H1 (cell line): Measurements from ENCODE around the gene TAS1R1. TPM values are rescaled to one million over a fixed set of nuclear protein-coding genes. Genes with fewer than 3 reads are reported as not detected.

ENCODE experiments used
- CTCF ChIA-PET: fragments of 300-600 bp; sonication (Branson Sonifier 250); formaldehyde crosslinking; loops from one replicate; lab custom pipeline; 2021; ENCODE audit not compliant: partially characterized antibody; lab: Charles Lee
- POLR2A ChIA-PET: fragments of 300-600 bp; sonication (Branson Sonifier 250); formaldehyde crosslinking; loops from one replicate; lab custom pipeline; 2021; ENCODE audit warnings: inconsistent platforms; ENCODE audit not compliant: partially characterized antibody; lab: Charles Lee
- DNase-seq, 2 experiments: peaks; one replicate each; pipeline versions ENCODE4 v3.0.0 to v3.0.0-alpha.2; 2010 to 2022; ENCODE audit warnings: low spot score in 2 of 2, low read depth in 1 of 2, mixed read lengths in 1 of 2
- FAIRE-seq: peaks from 2 replicates; lab custom pipeline; 2011; peaks lifted over from hg19 to GRCh38; lab: Jason Lieb, UNC
- H2AFZ ChIP-seq: 2 replicates; pipeline ENCODE4 v1.8.1; 2012; ENCODE audit warnings: low read length, inconsistent platforms
- H2AK5ac ChIP-seq: 2 replicates; pipeline ENCODE4 v1.6.1; 2013; ENCODE audit warnings: low read depth, low read length
- H2BK120ac ChIP-seq: replicated peaks from 2 replicates; pipeline ENCODE3; 2013; ENCODE audit warnings: low read depth, low read length, inconsistent platforms
- H2BK12ac ChIP-seq: 2 replicates; pipeline ENCODE4 v1.6.1; 2013; ENCODE audit warnings: low read depth, low read length
- H2BK15ac ChIP-seq: 2 replicates; pipeline ENCODE4 v1.6.1; 2013; ENCODE audit warnings: low read length
- H2BK20ac ChIP-seq: 2 replicates; pipeline ENCODE4 v1.6.1; 2013; ENCODE audit warnings: low read length
- H2BK5ac ChIP-seq: 2 replicates; pipeline ENCODE4 v1.6.1; 2013; ENCODE audit warnings: low read depth, low read length
- H3K14ac ChIP-seq: 2 replicates; pipeline ENCODE4 v1.6.1; 2013; ENCODE audit warnings: inconsistent platforms; ENCODE audit not compliant: insufficient read length
- H3K18ac ChIP-seq: 2 replicates; pipeline ENCODE4 v1.6.1; 2013; ENCODE audit warnings: low read length; ENCODE audit errors: extremely low read depth
- H3K23ac ChIP-seq: 2 replicates; pipeline ENCODE4 v1.6.1; 2013; ENCODE audit warnings: inconsistent platforms; ENCODE audit not compliant: insufficient read length
- H3K23me2 ChIP-seq: 2 replicates; pipeline ENCODE4 v1.6.1; 2013; ENCODE audit warnings: low read depth, low read length
- H3K27ac ChIP-seq: 2 replicates; pipeline ENCODE4 v1.6.1; 2011; ENCODE audit warnings: low read depth, low read length, inconsistent platforms
- H3K27me3 ChIP-seq, 4 experiments: replicated peaks in 1 of 4; 1 replicate in 1 of 4; 2 replicates in 3 of 4; pipeline versions ENCODE4 v1.6.1 to v1.8.1; 2011 to 2013; ENCODE audit warnings: low read length in 3 of 4, mild to moderate bottlenecking in 3 of 4, inconsistent platforms in 2 of 4, mixed read lengths in 2 of 4, moderate library complexity in 1 of 4; ENCODE audit not compliant: control insufficient read depth in 3 of 4, insufficient read depth in 3 of 4; ENCODE audit errors: extremely low read depth in 1 of 4
- H3K36me3 ChIP-seq, 4 experiments: 2 replicates each; pipeline versions ENCODE4 v1.6.1 to v1.8.1; 2011 to 2013; ENCODE audit warnings: mild to moderate bottlenecking in 4 of 4, low read length in 3 of 4, moderate library complexity in 2 of 4, control low read depth in 1 of 4, inconsistent platforms in 1 of 4; ENCODE audit not compliant: insufficient read depth in 4 of 4, control insufficient read depth in 2 of 4
- H3K4ac ChIP-seq: replicated peaks from 2 replicates; pipeline ENCODE3; 2013; ENCODE audit warnings: low read length, low read depth, mixed read lengths, inconsistent platforms; ENCODE audit not compliant: insufficient read length
- H3K4me1 ChIP-seq, 4 experiments: replicated peaks in 1 of 4; 1 replicate in 1 of 4; 2 replicates in 3 of 4; pipeline versions ENCODE4 v1.6.1 to v1.8.1; 2011 to 2013; ENCODE audit warnings: low read length in 3 of 4, inconsistent platforms in 2 of 4, mixed read lengths in 1 of 4; ENCODE audit not compliant: insufficient read depth in 4 of 4, control insufficient read depth in 3 of 4
- H3K4me2 ChIP-seq, 2 experiments: 2 replicates each; pipeline versions ENCODE4 v1.6.1 to v1.8.1; 2011 to 2013; ENCODE audit warnings: low read depth in 2 of 2, low read length in 2 of 2, control low read depth in 1 of 2, inconsistent platforms in 1 of 2, mild to moderate bottlenecking in 1 of 2; ENCODE audit not compliant: insufficient read depth in 1 of 2
- H3K4me3 ChIP-seq, 4 experiments: fragments of 200-600, 300-600 bp in 1 of 4; sonication (generic), shearing (Covaris generic), sonication (Bioruptor Twin) in 1 of 4; 2 replicates each; pipeline versions ENCODE4 v1.5.1 to v1.8.1; 2011 to 2016; ENCODE audit warnings: low read length in 4 of 4, low read depth in 3 of 4, control low read depth in 2 of 4, inconsistent platforms in 2 of 4, mild to moderate bottlenecking in 2 of 4, mixed read lengths in 1 of 4, moderate library complexity in 1 of 4; ENCODE audit not compliant: insufficient read depth in 2 of 4; ENCODE audit errors: extremely low read depth in 1 of 4
- H3K56ac ChIP-seq: replicated peaks from 2 replicates; pipeline ENCODE3; 2013; ENCODE audit warnings: low read depth, mild to moderate bottlenecking, mixed read lengths, low read length, inconsistent platforms; ENCODE audit not compliant: insufficient read length
- H3K79me1 ChIP-seq: 2 replicates; pipeline ENCODE4 v1.6.1; 2013; ENCODE audit warnings: low read depth, low read length, control low read depth
- H3K79me2 ChIP-seq, 2 experiments: 2 replicates each; pipeline versions ENCODE4 v1.6.1 to v1.8.1; 2012 to 2013; ENCODE audit warnings: low read length in 2 of 2, mild to moderate bottlenecking in 2 of 2, inconsistent platforms in 1 of 2; ENCODE audit not compliant: insufficient read depth in 2 of 2, control insufficient read depth in 1 of 2
- H3K9ac ChIP-seq, 4 experiments: replicated peaks in 1 of 4; 1 replicate in 1 of 4; 2 replicates in 3 of 4; pipeline versions ENCODE4 v1.6.1 to v1.8.1; 2011 to 2013; ENCODE audit warnings: low read depth in 3 of 4, low read length in 3 of 4, control low read depth in 2 of 4, mild to moderate bottlenecking in 2 of 4, moderate library complexity in 2 of 4, inconsistent platforms in 1 of 4; ENCODE audit errors: extremely low read depth in 1 of 4
- H3K9me3 ChIP-seq, 2 experiments: 2 replicates each; pipeline versions ENCODE4 v1.6.1 to v1.8.1; 2012 to 2013; ENCODE audit warnings: mild to moderate bottlenecking in 2 of 2, moderate library complexity in 2 of 2, control low read depth in 1 of 2, inconsistent platforms in 1 of 2, low read depth in 1 of 2, low read length in 1 of 2, mixed read lengths in 1 of 2; ENCODE audit not compliant: insufficient read depth in 2 of 2
- H4K20me1 ChIP-seq, 2 experiments: replicated peaks in 1 of 2; 2 replicates each; pipeline versions ENCODE3 to v1.8.1; 2011 to 2013; ENCODE audit warnings: inconsistent platforms in 2 of 2, low read length in 2 of 2, mild to moderate bottlenecking in 1 of 2; ENCODE audit not compliant: insufficient read depth in 2 of 2, control insufficient read depth in 1 of 2
- H4K5ac ChIP-seq: 2 replicates; pipeline ENCODE4 v1.6.1; 2013; ENCODE audit warnings: low read length, low read depth, mixed read lengths, inconsistent platforms; ENCODE audit not compliant: insufficient read length
- H4K8ac ChIP-seq: 2 replicates; pipeline ENCODE4 v1.8.0; 2013; ENCODE audit warnings: mild to moderate bottlenecking, moderate library complexity, low read length, inconsistent platforms; ENCODE audit not compliant: insufficient read depth; ENCODE audit errors: extremely low read depth
- H4K91ac ChIP-seq: replicated peaks from 2 replicates; pipeline ENCODE3; 2013; ENCODE audit warnings: low read length, mixed read lengths, inconsistent platforms; ENCODE audit not compliant: insufficient read length
- ASH2L ChIP-seq: fragments of 200-600, 300-600 bp; sonication (generic); IDR thresholded peaks from one replicate; pipeline ENCODE4 v1.7.1; 2017; ENCODE audit warnings: low read length
- CEBPB ChIP-seq: IDR thresholded peaks from 2 replicates; pipeline ENCODE4 v1.6.1; 2012; ENCODE audit warnings: low read depth, low read length
- CHD1 ChIP-seq: IDR thresholded peaks from 2 replicates; pipeline ENCODE4 v1.6.1; 2012; ENCODE audit warnings: low read depth, low read length, improper control_type of control experiment
- EZH2 ChIP-seq: fragments of 200-600 bp; sonication (generic); IDR thresholded peaks from 2 replicates; pipeline ENCODE4 v1.7.1; 2012; ENCODE audit warnings: low read depth, mild to moderate bottlenecking, moderate library complexity, low read length, inconsistent platforms; ENCODE audit not compliant: severe bottlenecking
- RBBP5 ChIP-seq: IDR thresholded peaks from 2 replicates; pipeline ENCODE4 v1.7.1; 2012; ENCODE audit warnings: low read depth, mild to moderate bottlenecking, inconsistent platforms, low read length, moderate library complexity, borderline replicate concordance
- SIX5 ChIP-seq: IDR thresholded peaks from 2 replicates; pipeline ENCODE4 v1.6.1; 2011; ENCODE audit warnings: mild to moderate bottlenecking, low read depth, low read length
- SP1 ChIP-seq: IDR thresholded peaks from 2 replicates; pipeline ENCODE4 v1.6.1; 2011; ENCODE audit warnings: low read depth, low read length
- TAF1 ChIP-seq: IDR thresholded peaks from 2 replicates; pipeline ENCODE4 v1.6.1; 2011; ENCODE audit warnings: mild to moderate bottlenecking, low read depth, low read length
- WGBS, 2 experiments: shearing (Covaris generic) in 1 of 2; methylation state at CpG; one replicate each; pipeline versions ENCODE4 v1.1.6 to v1.1.7; 2013 to 2015; ENCODE audit warnings: low lambda C conversion rate in 2 of 2, mixed read lengths in 2 of 2, inconsistent platforms in 1 of 2, low coverage in 1 of 2, missing lambda C conversion rate in 1 of 2; ENCODE audit not compliant: insufficient replicate concordance in 2 of 2, insufficient coverage in 1 of 2, insufficient read length in 1 of 2; ENCODE audit errors: extremely low coverage in 1 of 2, missing lambda C conversion rate in 1 of 2; 5-methylcytosine and 5-hydroxymethylcytosine counted together
- polyA plus RNA-seq, 7 experiments: library from polyadenylated mRNA; depleted of rRNA in 3 of 7; stranded (reverse) in 5 of 7; unstranded in 2 of 7; fragments of >200 nt in 5 of 7; fragments of 200-250 nt in 2 of 7; gene quantifications; 1 replicate in 5 of 7; 2 replicates in 1 of 7; 4 replicates in 1 of 7; pipeline versions ENCODE4 v1.2.1 to v1.2.3, GENCODE V29; 2011 to 2013; ENCODE audit warnings: missing spikeins in 2 of 7, mixed read lengths in 2 of 7
- total RNA-seq: library from RNA; stranded (reverse); fragmentation: NEBNext Ultra II Directional; extraction: Animal tissue kit (Norgen Biotek cat#: 25700); gene quantifications from 2 replicates; pipeline ENCODE4 v1.2.1, GENCODE V29; 2021
- TF ChIP-seq, protein P1 (sequence below): IDR thresholded peaks from 2 replicates; pipeline ENCODE4 v1.6.1; 2011; ENCODE audit warnings: low read depth, mild to moderate bottlenecking, low read length; ENCODE audit not compliant: insufficient read depth

TAS1R1 gene
- total and polyA plus RNA-seq, 2 of the 8 experiments (the other 6 are each of a cell fraction or from before 2014, with no cell fraction given), result 0.26 TPM; not detected in 1

GRCh38 chr1:6625584-6626149 lies 70.6 kb downstream of the TAS1R1 start:
- Histone ChIP-seq H4K20me1 (peaks cover 8 to 17% of the 10 kb centered on the region in 2 experiments), H3K9me3 (no peaks in the 10 kb centered on the region), H3K14ac (no peak overlapping the region), H2AK5ac (no peak overlapping the region), H3K23ac (no peak overlapping the region), H2BK120ac (no peak overlapping the region), H3K18ac (no peak overlapping the region), H2BK5ac (no peak overlapping the region), H2AFZ (peak overlapping the region; percentile 75; the same call in 1 of the 2 replicates), H3K4me2 (peak overlapping the region; percentile 64 to 71), H3K4me1 (0 out of 7 replicates have a peak, but pooled peaks cover 0 to 2% (median 0%) of the 10 kb centered on the region in 4 experiments), H4K5ac (no peak overlapping the region), H2BK12ac (no peak overlapping the region), H2BK20ac (no peak overlapping the region), H3K4ac (no peak overlapping the region), H3K36me3 (peaks cover 5 to 40% (median 22%) of the 10 kb centered on the region in 4 experiments), H3K23me2 (no peaks in the 10 kb centered on the region; the same call in 1 of the 2 replicates), H3K9ac (peak overlapping the region; percentile 13 to 70 (median 54); a peak in 5 of 7 replicates), H3K4me3 (peak overlapping the region; percentile 74 to 83 (median 76)), H3K27me3 (no peaks in the 10 kb centered on the region), H3K27ac (no peak overlapping the region), H3K79me1 (peaks cover 2% of the 10 kb centered on the region; the same call in 1 of the 2 replicates), H3K79me2 (peaks cover 0 to 30% of the 10 kb centered on the region in 2 experiments; a peak in 3 of 4 replicates), H4K8ac (peak overlapping the region; percentile 93; the same call in 1 of the 2 replicates), H4K91ac (no peak overlapping the region), H2BK15ac (no peak overlapping the region), H3K56ac (peak overlapping the region; percentile 37)
- 36% methylated on average over 25 of the region's 32 CpGs; no CpG with 5 or more reads in 1 of the 2 experiments for WGBS, 2 experiments
- ChIA-PET CTCF (interaction anchor here (1.0 to 4.7 kb wide), 5 partner anchors 10 to 136 kb away, joined by 4 to 21 read pairs (median 6); no protein-coding TSS in a partner anchor), POLR2A (interaction anchor here (1.0 to 14.3 kb wide), 6 partner anchors 9 to 40 kb away, joined by 3 to 175 read pairs (median 6); partner anchors contain the start of gene KLHL21)
- no peak for FAIRE-seq
- DNase-seq, result no peak
- TF ChIP-seq, protein P1, sequence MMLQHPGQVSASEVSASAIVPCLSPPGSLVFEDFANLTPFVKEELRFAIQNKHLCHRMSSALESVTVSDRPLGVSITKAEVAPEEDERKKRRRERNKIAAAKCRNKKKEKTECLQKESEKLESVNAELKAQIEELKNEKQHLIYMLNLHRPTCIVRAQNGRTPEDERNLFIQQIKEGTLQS, result no peak
- TF ChIP-seq CHD1, result no peak
- TF ChIP-seq SP1, result no peak
- TF ChIP-seq ASH2L, result peak; percentile 10
- no peak for TF ChIP-seq SIX5
- TF ChIP-seq EZH2, result no peak
- no peak for TF ChIP-seq CEBPB
- 0 out of 2 replicates have a peak, but pooled peaks have one; percentile 14 for TF ChIP-seq RBBP5
- no peak for TF ChIP-seq TAF1
